ENCODE measurements around the gene ZBTB3.
"Not testable (repeated sequence)": the region's sequence is repeated elsewhere in the genome, so short reads cannot be mapped to it uniquely, and the experiment has no call there.

The ZBTB3 gene

GRCh38 chr11:62716206-62716605, 37.8 kb downstream of the ZBTB3 start:
- no peak for DNase-seq (ENCODE audit: low spot score)

GRCh38 chr11:62715150-62716130, 38.5 kb downstream of the ZBTB3 start:
- DNase-seq (ENCODE audit: low spot score) = no peak

- DNase-seq (ENCODE audit: low spot score) = no peak
Measured at GRCh38 chr11:62713343-62713742, 40.6 kb downstream of the ZBTB3 start.

- DNase-seq (ENCODE audit: low spot score) = no peak
Measured at GRCh38 chr11:62712861-62713260, 41.1 kb downstream of the ZBTB3 start.

GRCh38 chr11:62712276-62712812, 41.6 kb downstream of the ZBTB3 start:
- DNase-seq (ENCODE audit: low spot score) = no peak

- DNase-seq (ENCODE audit: low spot score) = peak; percentile 56
Measured at GRCh38 chr11:62710001-62710345, 44.0 kb downstream of the ZBTB3 start.

GRCh38 chr11:62709247-62710000, 44.5 kb downstream of the ZBTB3 start:
- peak; percentile 98 for DNase-seq (ENCODE audit: low spot score)

GRCh38 chr11:62708793-62709192, 45.2 kb downstream of the ZBTB3 start:
- DNase-seq (ENCODE audit: low spot score) = no peak

GRCh38 chr11:62708392-62708791, 45.6 kb downstream of the ZBTB3 start:
- no peak for DNase-seq (ENCODE audit: low spot score)

GRCh38 chr11:62707277-62707861, 46.6 kb downstream of the ZBTB3 start, which contains the start of the genes BSCL2 and GNG3:
Gene BSCL2, minus strand, starts transcription at chr11:62707424. Its CDS starts 229 bp downstream, at chr11:62707195.
Gene GNG3, plus strand, starts transcription at chr11:62707676. Its CDS starts 620 bp downstream, at chr11:62708296.
- DNase-seq (ENCODE audit: low spot score) = no peak

GRCh38 chr11:62706850-62707247, 47.1 kb downstream of the ZBTB3 start:
- DNase-seq (ENCODE audit: low spot score) = no peak

- DNase-seq (ENCODE audit: low spot score) = peak; percentile 95
Measured at GRCh38 chr11:62705880-62706849, 47.8 kb downstream of the ZBTB3 start.

GRCh38 chr11:62705413-62705812, 48.5 kb downstream of the ZBTB3 start:
- no peak for DNase-seq (ENCODE audit: low spot score)

- DNase-seq (ENCODE audit: low spot score) = not testable (repeated sequence)
Measured at GRCh38 chr11:62703921-62704320, 50.0 kb downstream of the ZBTB3 start.

- DNase-seq (ENCODE audit: low spot score) = no peak
Measured at GRCh38 chr11:62702246-62702645, 51.7 kb downstream of the ZBTB3 start.

All from NAMALWA (cell line).